HCT116 (cell line): ENCODE measurements around the gene HIGD1C. TPM values are rescaled to one million over a fixed set of nuclear protein-coding genes. Genes with fewer than 3 reads are reported as not detected.

Experiments
- ATAC-seq: fragments of 200-7000 bp; cut with Tn5 transposase; 2 replicates; pipeline ENCODE4 v1.9.1; 2020; ENCODE audit warnings: mild to moderate bottlenecking, moderate library complexity
- BruUV-seq: library from RNA; stranded (reverse); fragments of 400-500 nt; replicated peaks from 2 replicates; lab custom pipeline; 2021; lab: Mats Ljungman, UMichigan
- CTCF ChIA-PET: fragments of 300-600 bp; sonication (Branson Sonifier 250); formaldehyde crosslinking; loops from one replicate; lab custom pipeline; 2021; ENCODE audit warnings: antibody characterized with exemption; lab: Charles Lee
- POLR2A ChIA-PET: fragments of 300-600, 350-600 bp; sonication (Branson Sonifier 250); formaldehyde crosslinking; loops from one replicate; lab custom pipeline; 2021; ENCODE audit warnings: antibody characterized with exemption; lab: Charles Lee
- RAD21 ChIA-PET, 2 experiments: fragments of 300-600 bp; sonication (Branson Sonifier 250); formaldehyde crosslinking; loops; one replicate each; lab custom pipeline; 2023; ENCODE audit warnings: low total read pairs in 2 of 2; ENCODE audit not compliant: uncharacterized antibody in 2 of 2, unreplicated experiment in 2 of 2, low non-redundant PET in 1 of 2; lab: Charles Lee
- DNase-seq: peaks from one replicate; pipeline ENCODE4 v3.0.0-alpha.2; 2010; ENCODE audit warnings: low read depth, low spot score
- H2AFZ ChIP-seq: fragments of 200-600 bp; shearing (Covaris generic), sonication (generic); 2 replicates; pipeline ENCODE4 v1.6.1; 2017; ENCODE audit warnings: low read depth, mixed run types, mixed read lengths, antibody characterized with exemption, low read length; ENCODE audit not compliant: poor library complexity, severe bottlenecking
- H3K27ac ChIP-seq: 2 replicates; pipeline ENCODE4 v1.5.1; 2012; ENCODE audit warnings: low read depth, low read length
- H3K27me3 ChIP-seq: fragments of 200-600 bp; sonication (generic); 2 replicates; pipeline ENCODE4 v1.6.1; 2016; ENCODE audit warnings: mixed run types, low read length, mixed read lengths; ENCODE audit not compliant: insufficient read depth
- H3K36me3 ChIP-seq, 2 experiments: fragments of 200-500 bp in 1 of 2; fragments of 200-600 bp in 1 of 2; sonication (Bioruptor generic) in 1 of 2; sonication (generic) in 1 of 2; 2 replicates each; pipeline versions ENCODE4 v1.5.1 to v1.6.1; 2014 to 2016; ENCODE audit warnings: low read length in 2 of 2, inconsistent platforms in 1 of 2, mixed read lengths in 1 of 2, mixed run types in 1 of 2; ENCODE audit not compliant: insufficient read depth in 2 of 2, control insufficient read depth in 1 of 2
- H3K4me1 ChIP-seq, 2 experiments: fragments of 200-600 bp in 1 of 2; sonication (generic) in 1 of 2; 2 replicates each; pipeline versions ENCODE4 v1.5.1 to v1.6.1; 2012 to 2017; ENCODE audit warnings: low read length in 2 of 2, inconsistent platforms in 1 of 2, mild to moderate bottlenecking in 1 of 2, mixed read lengths in 1 of 2, mixed run types in 1 of 2, moderate library complexity in 1 of 2; ENCODE audit not compliant: insufficient read depth in 2 of 2, control insufficient read depth in 1 of 2
- H3K4me2 ChIP-seq: fragments of 200-600 bp; sonication (generic); 2 replicates; pipeline ENCODE4 v1.6.1; 2017; ENCODE audit warnings: mixed run types, low read length, mixed read lengths
- H3K4me3 ChIP-seq, 2 experiments: fragments of 200-600 bp in 1 of 2; sonication (generic) in 1 of 2; replicated peaks in 1 of 2; 2 replicates each; pipeline ENCODE4 v1.5.1; 2011 to 2016; ENCODE audit warnings: low read length in 2 of 2, control low read depth in 1 of 2, low read depth in 1 of 2, mild to moderate bottlenecking in 1 of 2, mixed read lengths in 1 of 2, mixed run types in 1 of 2
- H3K79me2 ChIP-seq: fragments of 200-600 bp; sonication (generic); 2 replicates; pipeline ENCODE4 v1.6.1; 2017; ENCODE audit warnings: mild to moderate bottlenecking, mixed run types, low read length, moderate library complexity, mixed read lengths; ENCODE audit not compliant: insufficient read depth
- H3K9ac ChIP-seq: fragments of 200-600 bp; sonication (generic); 2 replicates; pipeline ENCODE4 v1.6.1; 2016; ENCODE audit warnings: low read length, mixed read lengths
- H3K9me2 ChIP-seq: fragments of 200-600 bp; sonication (generic), shearing (Covaris generic); 2 replicates; pipeline ENCODE4 v1.6.1; 2017; ENCODE audit warnings: mixed run types, mild to moderate bottlenecking, moderate library complexity; ENCODE audit not compliant: insufficient read depth
- H3K9me3 ChIP-seq, 2 experiments: fragments of 200-500 bp in 1 of 2; fragments of 200-600 bp in 1 of 2; sonication (Bioruptor generic) in 1 of 2; sonication (generic) in 1 of 2; 2 replicates each; pipeline ENCODE4 v1.6.1; 2014 to 2017; ENCODE audit warnings: low read length in 2 of 2, mixed read lengths in 2 of 2, inconsistent platforms in 1 of 2, low read depth in 1 of 2, mild to moderate bottlenecking in 1 of 2, mixed run types in 1 of 2, moderate library complexity in 1 of 2; ENCODE audit not compliant: control insufficient read depth in 1 of 2, insufficient read depth in 1 of 2
- H4K20me1 ChIP-seq: fragments of 200-600 bp; sonication (generic), shearing (Covaris generic); 2 replicates; pipeline ENCODE4 v1.6.1; 2017; ENCODE audit warnings: mixed run types, mild to moderate bottlenecking, moderate library complexity; ENCODE audit not compliant: insufficient read depth
- EGR1 ChIP-seq: IDR thresholded peaks from 2 replicates; pipeline ENCODE4 v1.6.1; 2012; ENCODE audit warnings: low read depth
- FOSL1 ChIP-seq: IDR thresholded peaks from 2 replicates; pipeline ENCODE4 v1.6.1; 2012; ENCODE audit warnings: low read depth
- JUND ChIP-seq: IDR thresholded peaks from 2 replicates; pipeline ENCODE4 v1.6.1; 2012
- SP1 ChIP-seq: IDR thresholded peaks from 2 replicates; pipeline ENCODE4 v1.6.1; 2012; ENCODE audit warnings: low read depth
- SRF ChIP-seq: IDR thresholded peaks from 2 replicates; pipeline ENCODE4 v1.6.1; 2012; ENCODE audit warnings: low read depth
- ZNF274 ChIP-seq: fragments of 200-500 bp; sonication (Bioruptor generic); IDR thresholded peaks from 2 replicates; pipeline ENCODE4 v1.6.1; 2014; ENCODE audit warnings: mild to moderate bottlenecking, low read depth, low read length, inconsistent platforms
- intact Hi-C: fragments of 100-400 bp; cut with micrococcal nuclease; formaldehyde crosslinking; loops from 2 replicates; pipeline ENCODE4 v1.10.0; 2022
- total RNA-seq: library from RNA; stranded (reverse); gene quantifications from one replicate; pipeline ENCODE4 v1.2.1, GENCODE V29; 2021; ENCODE audit not compliant: unreplicated experiment
- TF ChIP-seq, protein P1 (sequence below): IDR thresholded peaks from 2 replicates; pipeline ENCODE4 v1.6.1; 2012; ENCODE audit warnings: low read depth
- TF ChIP-seq, protein P2 (sequence below): IDR thresholded peaks from 2 replicates; pipeline ENCODE4 v1.6.1; 2011; ENCODE audit warnings: mild to moderate bottlenecking, low read length, moderate library complexity; ENCODE audit not compliant: insufficient replicate concordance; ENCODE audit errors: extremely low read depth
- TF ChIP-seq, protein P3 (sequence below): IDR thresholded peaks from 2 replicates; pipeline ENCODE4 v1.6.1; 2012
- TF ChIP-seq, protein P4 (sequence below), 3 experiments: fragments of 200-600 bp in 1 of 3; sonication (generic) in 1 of 3; IDR thresholded peaks in 2 of 3; conservative IDR thresholded peaks in 1 of 3; 2 replicates each; pipeline ENCODE4 v1.5.1; 2012 to 2017; ENCODE audit warnings: low read depth in 2 of 3, low read length in 2 of 3, antibody characterized with exemption in 1 of 3, borderline replicate concordance in 1 of 3, control low read depth in 1 of 3, mild to moderate bottlenecking in 1 of 3, mixed read lengths in 1 of 3, mixed run types in 1 of 3, moderate library complexity in 1 of 3; ENCODE audit not compliant: insufficient read depth in 1 of 3
- TF ChIP-seq, protein P5 (sequence below): IDR thresholded peaks from 2 replicates; pipeline ENCODE4 v1.6.1; 2012

Gene HIGD1C
- total RNA-seq, 1 experiment from 2014 or later = not detected

DNA sequence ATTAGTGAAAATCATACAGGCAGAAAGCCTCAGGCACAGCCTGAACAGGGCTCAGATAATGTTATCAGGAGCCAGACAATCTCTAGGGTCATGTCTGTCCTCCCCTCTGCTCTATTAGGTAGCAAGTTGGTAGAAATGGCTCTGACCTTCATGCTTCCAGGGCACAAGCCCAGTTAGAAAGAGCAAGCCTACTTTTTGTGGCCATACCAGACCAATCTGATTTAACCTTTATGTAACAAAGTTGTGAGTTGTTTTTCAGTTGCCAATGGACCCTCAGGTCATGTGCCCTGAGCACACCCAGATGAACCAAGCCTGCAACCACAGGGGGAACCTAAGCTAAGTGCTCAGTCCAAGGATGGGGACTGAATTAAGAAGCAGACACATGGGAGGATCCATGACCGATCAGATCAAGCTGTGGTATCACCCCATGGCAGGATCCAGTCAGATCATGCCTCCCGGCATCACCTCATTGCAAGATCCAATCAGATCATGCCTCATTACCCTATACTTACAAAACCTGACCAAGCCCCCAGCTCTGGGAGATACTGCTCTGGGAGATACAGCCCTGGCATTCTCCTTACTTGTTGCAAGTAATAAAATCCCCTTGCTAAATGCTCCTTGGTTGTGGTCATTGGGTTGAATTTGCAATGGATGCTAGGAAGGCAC, 18.8 kb upstream of the HIGD1C start:
- BruUV-seq = no TSS peak
- intact Hi-C loops = no loop called here
- no peak for ATAC-seq
- Histone ChIP-seq H3K79me2 (no peaks in the 10 kb centered on the region), H3K9me2 (no peaks in the 10 kb centered on the region), H3K9me3 (no peaks in the 10 kb centered on the region), H3K4me3 (no peak overlapping the region), H3K36me3 (no peaks in the 10 kb centered on the region), H4K20me1 (no peaks in the 10 kb centered on the region)
- POLR2A ChIA-PET = no interaction called here
- no peak for TF ChIP-seq JUND
- TF ChIP-seq, protein P1, sequence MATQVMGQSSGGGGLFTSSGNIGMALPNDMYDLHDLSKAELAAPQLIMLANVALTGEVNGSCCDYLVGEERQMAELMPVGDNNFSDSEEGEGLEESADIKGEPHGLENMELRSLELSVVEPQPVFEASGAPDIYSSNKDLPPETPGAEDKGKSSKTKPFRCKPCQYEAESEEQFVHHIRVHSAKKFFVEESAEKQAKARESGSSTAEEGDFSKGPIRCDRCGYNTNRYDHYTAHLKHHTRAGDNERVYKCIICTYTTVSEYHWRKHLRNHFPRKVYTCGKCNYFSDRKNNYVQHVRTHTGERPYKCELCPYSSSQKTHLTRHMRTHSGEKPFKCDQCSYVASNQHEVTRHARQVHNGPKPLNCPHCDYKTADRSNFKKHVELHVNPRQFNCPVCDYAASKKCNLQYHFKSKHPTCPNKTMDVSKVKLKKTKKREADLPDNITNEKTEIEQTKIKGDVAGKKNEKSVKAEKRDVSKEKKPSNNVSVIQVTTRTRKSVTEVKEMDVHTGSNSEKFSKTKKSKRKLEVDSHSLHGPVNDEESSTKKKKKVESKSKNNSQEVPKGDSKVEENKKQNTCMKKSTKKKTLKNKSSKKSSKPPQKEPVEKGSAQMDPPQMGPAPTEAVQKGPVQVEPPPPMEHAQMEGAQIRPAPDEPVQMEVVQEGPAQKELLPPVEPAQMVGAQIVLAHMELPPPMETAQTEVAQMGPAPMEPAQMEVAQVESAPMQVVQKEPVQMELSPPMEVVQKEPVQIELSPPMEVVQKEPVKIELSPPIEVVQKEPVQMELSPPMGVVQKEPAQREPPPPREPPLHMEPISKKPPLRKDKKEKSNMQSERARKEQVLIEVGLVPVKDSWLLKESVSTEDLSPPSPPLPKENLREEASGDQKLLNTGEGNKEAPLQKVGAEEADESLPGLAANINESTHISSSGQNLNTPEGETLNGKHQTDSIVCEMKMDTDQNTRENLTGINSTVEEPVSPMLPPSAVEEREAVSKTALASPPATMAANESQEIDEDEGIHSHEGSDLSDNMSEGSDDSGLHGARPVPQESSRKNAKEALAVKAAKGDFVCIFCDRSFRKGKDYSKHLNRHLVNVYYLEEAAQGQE = no peak
- TF ChIP-seq, protein P2, sequence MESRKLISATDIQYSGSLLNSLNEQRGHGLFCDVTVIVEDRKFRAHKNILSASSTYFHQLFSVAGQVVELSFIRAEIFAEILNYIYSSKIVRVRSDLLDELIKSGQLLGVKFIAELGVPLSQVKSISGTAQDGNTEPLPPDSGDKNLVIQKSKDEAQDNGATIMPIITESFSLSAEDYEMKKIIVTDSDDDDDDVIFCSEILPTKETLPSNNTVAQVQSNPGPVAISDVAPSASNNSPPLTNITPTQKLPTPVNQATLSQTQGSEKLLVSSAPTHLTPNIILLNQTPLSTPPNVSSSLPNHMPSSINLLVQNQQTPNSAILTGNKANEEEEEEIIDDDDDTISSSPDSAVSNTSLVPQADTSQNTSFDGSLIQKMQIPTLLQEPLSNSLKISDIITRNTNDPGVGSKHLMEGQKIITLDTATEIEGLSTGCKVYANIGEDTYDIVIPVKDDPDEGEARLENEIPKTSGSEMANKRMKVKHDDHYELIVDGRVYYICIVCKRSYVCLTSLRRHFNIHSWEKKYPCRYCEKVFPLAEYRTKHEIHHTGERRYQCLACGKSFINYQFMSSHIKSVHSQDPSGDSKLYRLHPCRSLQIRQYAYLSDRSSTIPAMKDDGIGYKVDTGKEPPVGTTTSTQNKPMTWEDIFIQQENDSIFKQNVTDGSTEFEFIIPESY = no peak
- TF ChIP-seq, protein P3, sequence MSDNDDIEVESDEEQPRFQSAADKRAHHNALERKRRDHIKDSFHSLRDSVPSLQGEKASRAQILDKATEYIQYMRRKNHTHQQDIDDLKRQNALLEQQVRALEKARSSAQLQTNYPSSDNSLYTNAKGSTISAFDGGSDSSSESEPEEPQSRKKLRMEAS = no peak
- no peak for TF ChIP-seq ZNF274
- TF ChIP-seq, protein P4, sequence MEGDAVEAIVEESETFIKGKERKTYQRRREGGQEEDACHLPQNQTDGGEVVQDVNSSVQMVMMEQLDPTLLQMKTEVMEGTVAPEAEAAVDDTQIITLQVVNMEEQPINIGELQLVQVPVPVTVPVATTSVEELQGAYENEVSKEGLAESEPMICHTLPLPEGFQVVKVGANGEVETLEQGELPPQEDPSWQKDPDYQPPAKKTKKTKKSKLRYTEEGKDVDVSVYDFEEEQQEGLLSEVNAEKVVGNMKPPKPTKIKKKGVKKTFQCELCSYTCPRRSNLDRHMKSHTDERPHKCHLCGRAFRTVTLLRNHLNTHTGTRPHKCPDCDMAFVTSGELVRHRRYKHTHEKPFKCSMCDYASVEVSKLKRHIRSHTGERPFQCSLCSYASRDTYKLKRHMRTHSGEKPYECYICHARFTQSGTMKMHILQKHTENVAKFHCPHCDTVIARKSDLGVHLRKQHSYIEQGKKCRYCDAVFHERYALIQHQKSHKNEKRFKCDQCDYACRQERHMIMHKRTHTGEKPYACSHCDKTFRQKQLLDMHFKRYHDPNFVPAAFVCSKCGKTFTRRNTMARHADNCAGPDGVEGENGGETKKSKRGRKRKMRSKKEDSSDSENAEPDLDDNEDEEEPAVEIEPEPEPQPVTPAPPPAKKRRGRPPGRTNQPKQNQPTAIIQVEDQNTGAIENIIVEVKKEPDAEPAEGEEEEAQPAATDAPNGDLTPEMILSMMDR (IDR thresholded peaks at IDR 0.05 in 2 of 3, conservative IDR thresholded peaks at IDR 0.05 in 1 of 3; ENCODE audit: borderline replicate concordance in 1 of 3, insufficient read depth in 1 of 3, low read depth in 2 of 3, low read length in 2 of 3) = no peak
- TF ChIP-seq EGR1 = no peak
- TF ChIP-seq, protein P5, sequence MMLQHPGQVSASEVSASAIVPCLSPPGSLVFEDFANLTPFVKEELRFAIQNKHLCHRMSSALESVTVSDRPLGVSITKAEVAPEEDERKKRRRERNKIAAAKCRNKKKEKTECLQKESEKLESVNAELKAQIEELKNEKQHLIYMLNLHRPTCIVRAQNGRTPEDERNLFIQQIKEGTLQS = no peak
- TF ChIP-seq SRF = no peak
- TF ChIP-seq SP1 = no peak
- TF ChIP-seq FOSL1 = no peak
- TF ChIP-seq, all 23 proteins: peak for 0
- ChIA-PET RAD21 (no interaction called here), CTCF (no interaction called here)
- Histone ChIP-seq H3K9ac (no peak overlapping the region), H2AFZ (no peak overlapping the region), H3K27ac (no peak overlapping the region), H3K27me3 (no peaks in the 10 kb centered on the region), H3K4me1 (no peaks in the 10 kb centered on the region), H3K4me2 (no peak overlapping the region)
- no peak for DNase-seq
